Vagina (tissue), 2 donors: ENCODE results near the gene FITM1. TPM values are rescaled to one million over a fixed set of nuclear protein-coding genes. Genes with fewer than 3 reads are reported as not detected.

ENCODE experiments used
- DNase-seq, 2 donors: peaks; one replicate each; pipeline ENCODE4 v3.0.0-alpha.2; 2017; ENCODE audit errors: extremely low spot score in 2 of 2
- H3K27ac ChIP-seq: fragments of 200-600 bp; sonication (generic); one replicate; pipeline ENCODE4 v1.5.1; 2019
- H3K27me3 ChIP-seq: fragments of 200-600 bp; sonication (generic); one replicate; pipeline ENCODE4 v1.5.1; 2019
- H3K36me3 ChIP-seq, 2 donors: fragments of 200-600 bp; sonication (generic); one replicate each; pipeline ENCODE4 v1.5.1; 2017 to 2019
- H3K4me1 ChIP-seq: fragments of 200-600 bp; sonication (generic); one replicate; pipeline ENCODE4 v1.5.1; 2019
- H3K4me3 ChIP-seq, 2 donors: fragments of 200-600 bp; sonication (generic); 1 replicate in 1 of 2; 2 replicates in 1 of 2; pipeline ENCODE4 v1.5.1; 2016 to 2019
- H3K9me3 ChIP-seq: fragments of 200-600 bp; sonication (generic); one replicate; pipeline ENCODE4 v1.5.1; 2019
- CTCF ChIP-seq, 3 experiments: fragments of 450-650 bp in 2 of 3; fragments of 200-600 bp in 1 of 3; sonication (generic) in 1 of 3; IDR thresholded peaks; one replicate each; pipeline ENCODE4 v1.5.1; 2017 to 2019; ENCODE audit warnings: antibody characterized with exemption in 3 of 3, mild to moderate bottlenecking in 2 of 3, moderate library complexity in 2 of 3
- POLR2A ChIP-seq, 2 donors: fragments of 450-650 bp; IDR thresholded peaks; one replicate each; pipeline ENCODE4 v1.6.1; 2017; ENCODE audit warnings: antibody characterized with exemption in 2 of 2, mild to moderate bottlenecking in 2 of 2, moderate library complexity in 2 of 2
- POLR2AphosphoS5 ChIP-seq, 2 donors: sonication (generic); formaldehyde crosslinking; IDR thresholded peaks; one replicate each; pipeline ENCODE4 v1.9.0; 2017; ENCODE audit warnings: antibody characterized with exemption in 2 of 2, mild to moderate bottlenecking in 2 of 2, low read depth in 1 of 2; ENCODE audit not compliant: insufficient read depth in 1 of 2
- intact Hi-C: fragments of 100-400 bp; cut with DNase I; formaldehyde crosslinking; loops from one replicate; pipeline ENCODE4 v1.15.1; 2023
- total RNA-seq: library from RNA; depleted of rRNA; stranded (reverse); fragments of >200 nt; gene quantifications from one replicate; pipeline ENCODE4 v1.2.3, GENCODE V29; 2016

FITM1 gene
- total RNA-seq, 1 donor from 2014 or later: not detected

GRCh38 chr14:24150993-24151392 is 20.5 kb downstream of the FITM1 start:
- TF ChIP-seq CTCF (IDR thresholded peaks at IDR 0.05): no peak
- no peak for TF ChIP-seq POLR2A (IDR thresholded peaks at IDR 0.05)
- TF ChIP-seq POLR2AphosphoS5 (IDR thresholded peaks at IDR 0.05; ENCODE audit: insufficient read depth in 1 of 2, low read depth in 1 of 2): no peak
- Histone ChIP-seq H3K4me3 (no peak overlapping the region), H3K27ac (no peak overlapping the region), H3K36me3 (peaks cover 0 to 67% of the 10 kb centered on the region in 2 donors), H3K9me3 (no peaks in the 10 kb centered on the region), H3K27me3 (no peaks in the 10 kb centered on the region), H3K4me1 (peaks cover 20% of the 10 kb centered on the region)
- intact Hi-C loops: no loop called here
- no peak for DNase-seq

DNA sequence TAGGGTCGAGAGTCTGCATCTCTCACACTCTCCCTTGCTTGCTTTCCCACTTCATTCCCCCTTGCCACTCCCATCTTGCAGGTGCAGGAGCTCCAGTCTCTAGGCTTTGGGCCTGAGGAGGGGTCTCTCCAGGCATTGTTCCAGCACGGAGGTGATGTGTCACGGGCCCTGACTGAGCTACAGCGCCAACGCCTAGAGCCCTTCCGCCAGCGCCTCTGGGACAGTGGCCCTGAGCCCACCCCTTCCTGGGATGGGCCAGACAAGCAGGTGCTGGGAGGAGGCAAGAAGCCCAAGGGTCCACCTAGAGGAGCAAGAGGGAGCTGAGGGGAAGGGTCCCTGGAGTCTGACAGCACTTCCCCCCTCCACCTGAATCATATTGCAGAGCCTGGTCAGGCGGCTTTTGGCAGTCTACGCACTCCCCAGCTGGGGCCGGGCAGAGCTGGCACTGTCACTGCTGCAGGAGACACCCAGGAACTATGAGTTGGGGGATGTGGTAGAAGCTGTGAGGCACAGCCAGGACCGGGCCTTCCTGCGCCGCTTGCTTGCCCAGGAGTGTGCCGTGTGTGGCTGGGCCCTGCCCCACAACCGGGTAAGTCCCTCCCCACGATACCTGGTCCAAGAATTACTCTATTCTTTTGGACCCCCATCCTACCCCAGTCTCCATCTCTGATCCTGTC is 21.1 kb downstream of the FITM1 start:
- H3K4me3 ChIP-seq: no peak overlapping the region
- DNase-seq: no peak
- H3K36me3 ChIP-seq: peaks cover 0 to 72% of the 10 kb centered on the region in 2 donors
- H3K4me1 ChIP-seq: peaks cover 17% of the 10 kb centered on the region
- H3K9me3 ChIP-seq: no peaks in the 10 kb centered on the region
- TF ChIP-seq POLR2A (IDR thresholded peaks at IDR 0.05) (no peak), CTCF (IDR thresholded peaks at IDR 0.05) (no peak), POLR2AphosphoS5 (IDR thresholded peaks at IDR 0.05; ENCODE audit: insufficient read depth in 1 of 2, low read depth in 1 of 2) (no peak)
- no peaks in the 10 kb centered on the region for H3K27me3 ChIP-seq
- no peak overlapping the region for H3K27ac ChIP-seq
- intact Hi-C loops: no loop called here

- Histone ChIP-seq H3K9me3 (no peaks in the 10 kb centered on the region), H3K36me3 (peaks cover 0 to 79% of the 10 kb centered on the region in 2 donors), H3K27ac (no peak overlapping the region), H3K4me1 (no peaks in the 10 kb centered on the region), H3K27me3 (no peaks in the 10 kb centered on the region), H3K4me3 (no peak overlapping the region)
- DNase-seq: no peak
- intact Hi-C loops: no loop called here
- no peak for TF ChIP-seq CTCF (IDR thresholded peaks at IDR 0.05)
- no peak for TF ChIP-seq POLR2A (IDR thresholded peaks at IDR 0.05)
- TF ChIP-seq POLR2AphosphoS5 (IDR thresholded peaks at IDR 0.05; ENCODE audit: insufficient read depth in 1 of 2, low read depth in 1 of 2): no peak
Measured at GRCh38 chr14:24155100-24155499, 24.6 kb downstream of the FITM1 start.

DNA sequence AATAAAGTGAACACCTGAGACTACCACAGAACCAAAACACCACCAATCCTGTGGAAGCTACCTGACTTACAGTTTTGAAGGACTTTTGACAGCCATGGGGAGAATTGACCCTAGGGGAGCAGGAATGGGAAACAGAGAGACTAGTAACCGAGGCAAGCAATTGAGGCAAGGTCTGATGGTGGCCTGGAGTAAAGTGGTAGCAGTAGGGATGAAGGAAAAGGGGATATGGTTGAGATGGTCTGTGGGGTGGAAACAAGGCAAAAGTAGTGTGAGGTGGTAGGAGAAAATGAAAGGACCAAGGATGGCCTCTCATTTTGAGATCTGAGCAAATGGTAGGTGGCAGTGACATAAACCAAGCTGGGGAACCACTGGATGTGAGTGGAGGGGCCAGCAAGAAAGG is 26.4 kb downstream of the FITM1 start:
- Histone ChIP-seq H3K27me3 (no peaks in the 10 kb centered on the region), H3K27ac (no peak overlapping the region), H3K9me3 (no peaks in the 10 kb centered on the region), H3K36me3 (peaks cover 0 to 62% of the 10 kb centered on the region in 2 donors), H3K4me1 (peaks cover 9% of the 10 kb centered on the region), H3K4me3 (no peak overlapping the region)
- no peak for TF ChIP-seq CTCF (IDR thresholded peaks at IDR 0.05)
- TF ChIP-seq POLR2AphosphoS5 (IDR thresholded peaks at IDR 0.05; ENCODE audit: insufficient read depth in 1 of 2, low read depth in 1 of 2): no peak
- TF ChIP-seq POLR2A (IDR thresholded peaks at IDR 0.05): no peak
- DNase-seq: no peak
- intact Hi-C loops: no loop called here

- no peak for DNase-seq
- Histone ChIP-seq H3K27ac (no peak overlapping the region), H3K27me3 (no peaks in the 10 kb centered on the region), H3K4me3 (no peak overlapping the region), H3K36me3 (peaks cover 0 to 57% of the 10 kb centered on the region in 2 donors), H3K4me1 (peaks cover 13% of the 10 kb centered on the region), H3K9me3 (no peaks in the 10 kb centered on the region)
- intact Hi-C loops: no loop called here
- no peak for TF ChIP-seq POLR2AphosphoS5 (IDR thresholded peaks at IDR 0.05; ENCODE audit: insufficient read depth in 1 of 2, low read depth in 1 of 2)
- no peak for TF ChIP-seq CTCF (IDR thresholded peaks at IDR 0.05)
- no peak for TF ChIP-seq POLR2A (IDR thresholded peaks at IDR 0.05)
Measured at GRCh38 chr14:24157331-24157730, 26.9 kb downstream of the FITM1 start.
